IMR-90 (cell line): ENCODE results near the gene ASXL2. TPM values are rescaled to one million over a fixed set of nuclear protein-coding genes. Genes with fewer than 3 reads are reported as not detected.
A peak's percentile ranks its signal among the peaks of the same experiment; 100 is the strongest.

Experiments
- ATAC-seq: fragments of 200-7000 bp; cut with Tn5 transposase; 2 replicates; pipeline ENCODE4 v1.9.1; 2020; ENCODE audit warnings: low read depth, mild to moderate bottlenecking, moderate library complexity
- BruUV-seq: library from RNA; stranded (reverse); fragments of 400-500 nt; replicated peaks from 2 replicates; lab custom pipeline; 2021; lab: Mats Ljungman, UMichigan
- CTCF ChIA-PET: fragments of 300-600 bp; formaldehyde crosslinking; extraction: SDS; loops from one replicate; lab custom pipeline; 2021; ENCODE audit warnings: antibody characterized with exemption; lab: Yijun Ruan, JAX
- POLR2A ChIA-PET: fragments of 300-600 bp; sonication (Branson Sonifier 250); formaldehyde crosslinking; loops from one replicate; lab custom pipeline; 2022; ENCODE audit warnings: antibody characterized with exemption; ENCODE audit not compliant: unreplicated experiment; lab: Charles Lee
- DNase-seq: peaks from one replicate; pipeline ENCODE4 v3.0.0; 2013
- H2AFZ ChIP-seq: replicated peaks from 2 replicates; pipeline ENCODE3; 2013; ENCODE audit warnings: low read length, mild to moderate bottlenecking; ENCODE audit not compliant: poor library complexity
- H2AK5ac ChIP-seq: 2 replicates; pipeline ENCODE4 v1.6.1; 2013; ENCODE audit warnings: low read depth, low read length, inconsistent platforms
- H2AK9ac ChIP-seq: replicated peaks from 2 replicates; pipeline ENCODE3; 2013; ENCODE audit warnings: mild to moderate bottlenecking, low read depth, low read length, moderate library complexity; ENCODE audit not compliant: poor library complexity
- H2BK120ac ChIP-seq: 2 replicates; pipeline ENCODE4 v1.6.1; 2013; ENCODE audit warnings: low read depth, low read length, inconsistent platforms
- H2BK15ac ChIP-seq: 3 replicates; pipeline ENCODE4 v1.6.1; 2013; ENCODE audit warnings: low read depth, low read length, inconsistent platforms
- H2BK20ac ChIP-seq: 2 replicates; pipeline ENCODE4 v1.6.1; 2013; ENCODE audit warnings: low read depth, mild to moderate bottlenecking, inconsistent platforms, low read length, moderate library complexity
- H2BK5ac ChIP-seq: 2 replicates; pipeline ENCODE4 v1.6.1; 2013; ENCODE audit warnings: mild to moderate bottlenecking, low read depth, low read length, inconsistent platforms; ENCODE audit not compliant: poor library complexity, severe bottlenecking
- H3K14ac ChIP-seq: replicated peaks from 2 replicates; pipeline ENCODE4 v1.6.1; 2013; ENCODE audit warnings: low read depth, low read length, inconsistent platforms
- H3K18ac ChIP-seq: 2 replicates; pipeline ENCODE4 v1.6.1; 2013; ENCODE audit warnings: low read depth, low read length, control low read depth
- H3K23ac ChIP-seq: 2 replicates; pipeline ENCODE4 v1.6.1; 2013; ENCODE audit warnings: low read depth, low read length, inconsistent platforms
- H3K27ac ChIP-seq: 2 replicates; pipeline ENCODE4 v1.5.1; 2013; ENCODE audit warnings: mild to moderate bottlenecking, control low read depth, low read length; ENCODE audit not compliant: insufficient read depth
- H3K27me3 ChIP-seq: 2 replicates; pipeline ENCODE4 v1.6.1; 2013; ENCODE audit warnings: low read length; ENCODE audit not compliant: control insufficient read depth, insufficient read depth
- H3K36me3 ChIP-seq: 2 replicates; pipeline ENCODE4 v1.6.1; 2013; ENCODE audit warnings: low read length, mixed read lengths; ENCODE audit not compliant: control insufficient read depth, insufficient read depth
- H3K4ac ChIP-seq: 2 replicates; pipeline ENCODE4 v1.6.1; 2013; ENCODE audit warnings: low read depth, low read length, inconsistent platforms
- H3K4me1 ChIP-seq: 2 replicates; pipeline ENCODE4 v1.6.1; 2013; ENCODE audit warnings: low read length, mixed read lengths; ENCODE audit not compliant: control insufficient read depth, insufficient read depth
- H3K4me2 ChIP-seq: 2 replicates; pipeline ENCODE4 v1.6.1; 2013; ENCODE audit warnings: low read depth, mild to moderate bottlenecking, control low read depth, low read length, moderate library complexity
- H3K4me3 ChIP-seq: 2 replicates; pipeline ENCODE4 v1.5.1; 2013; ENCODE audit warnings: low read depth, mild to moderate bottlenecking, control low read depth, low read length, moderate library complexity; ENCODE audit not compliant: insufficient read depth
- H3K56ac ChIP-seq: 2 replicates; pipeline ENCODE4 v1.6.1; 2013; ENCODE audit warnings: low read length, inconsistent platforms; ENCODE audit not compliant: insufficient read depth; ENCODE audit errors: extremely low read depth
- H3K79me1 ChIP-seq, 2 experiments: 2 replicates each; pipeline ENCODE4 v1.6.1; 2013; ENCODE audit warnings: low read length in 2 of 2, inconsistent platforms in 1 of 2, low read depth in 1 of 2
- H3K9ac ChIP-seq: 2 replicates; pipeline ENCODE4 v1.6.1; 2013; ENCODE audit warnings: low read depth, low read length, control low read depth
- H3K9me1 ChIP-seq: 2 replicates; pipeline ENCODE4 v1.6.1; 2013; ENCODE audit warnings: low read length, inconsistent platforms; ENCODE audit not compliant: insufficient read depth
- H3K9me3 ChIP-seq: 2 replicates; pipeline ENCODE4 v1.6.1; 2013; ENCODE audit warnings: low read length; ENCODE audit not compliant: control insufficient read depth, insufficient read depth
- H4K20me1 ChIP-seq: 2 replicates; pipeline ENCODE4 v1.6.1; 2013; ENCODE audit warnings: low read length, inconsistent platforms; ENCODE audit not compliant: insufficient read depth
- H4K5ac ChIP-seq: 2 replicates; pipeline ENCODE4 v1.6.1; 2013; ENCODE audit warnings: mild to moderate bottlenecking, low read depth, low read length, control low read depth
- H4K8ac ChIP-seq, 2 experiments: 2 replicates each; pipeline ENCODE4 v1.6.1; 2013; ENCODE audit warnings: low read depth in 2 of 2, low read length in 2 of 2, control low read depth in 1 of 2, inconsistent platforms in 1 of 2
- H4K91ac ChIP-seq: 2 replicates; pipeline ENCODE4 v1.6.1; 2013; ENCODE audit warnings: low read depth, low read length, inconsistent platforms; ENCODE audit not compliant: insufficient read depth
- CEBPB ChIP-seq: IDR thresholded peaks from 2 replicates; pipeline ENCODE4 v1.6.1; 2012; ENCODE audit warnings: low read depth, low read length, improper control_type of control experiment
- CHD1 ChIP-seq: IDR thresholded peaks from 2 replicates; pipeline ENCODE4 v1.6.1; 2012; ENCODE audit warnings: low read depth, low read length, improper control_type of control experiment
- CTCF ChIP-seq: conservative IDR thresholded peaks from 2 replicates; pipeline ENCODE4 v1.5.1; 2012; ENCODE audit warnings: mild to moderate bottlenecking, low read depth, low read length, improper control_type of control experiment
- ELK1 ChIP-seq: fragments of 150-350 bp; IDR thresholded peaks from 2 replicates; pipeline ENCODE4 v1.6.1; 2016; ENCODE audit warnings: low read depth, mild to moderate bottlenecking, low read length, moderate library complexity, borderline replicate concordance
- FOS ChIP-seq: fragments of 150-350 bp; IDR thresholded peaks from 2 replicates; pipeline ENCODE4 v1.6.1; 2016; ENCODE audit warnings: low read depth, low read length
- MAFK ChIP-seq: IDR thresholded peaks from 2 replicates; pipeline ENCODE4 v1.6.1; 2012; ENCODE audit warnings: low read depth, low read length, improper control_type of control experiment
- MAZ ChIP-seq: IDR thresholded peaks from 2 replicates; pipeline ENCODE4 v1.6.1; 2012; ENCODE audit warnings: low read depth, mild to moderate bottlenecking, low read length, improper control_type of control experiment, moderate library complexity, borderline replicate concordance
- NFE2L2 ChIP-seq: fragments of 150-350 bp; IDR thresholded peaks from 2 replicates; pipeline ENCODE4 v1.6.1; 2016; ENCODE audit warnings: low read depth, mild to moderate bottlenecking, low read length
- POLR2A ChIP-seq: IDR thresholded peaks from 2 replicates; pipeline ENCODE4 v1.6.1; 2012; ENCODE audit warnings: mild to moderate bottlenecking, low read depth, low read length
- RCOR1 ChIP-seq: IDR thresholded peaks from 2 replicates; pipeline ENCODE4 v1.6.1; 2012; ENCODE audit warnings: mild to moderate bottlenecking, low read length, improper control_type of control experiment; ENCODE audit not compliant: insufficient replicate concordance
- RFX5 ChIP-seq: IDR thresholded peaks from 2 replicates; pipeline ENCODE4 v1.8.0; 2012; ENCODE audit warnings: low read depth, mild to moderate bottlenecking, low read length, moderate library complexity
- USF2 ChIP-seq: fragments of 150-350 bp; IDR thresholded peaks from 2 replicates; pipeline ENCODE4 v1.6.1; 2017; ENCODE audit warnings: mild to moderate bottlenecking, antibody characterized with exemption, low read length, low read depth
- WGBS, 2 experiments: methylation state at CpG; one replicate each; pipeline versions ENCODE4 v1.1.5 to v1.1.7; 2013; ENCODE audit warnings: missing lambda C conversion rate in 2 of 2; ENCODE audit not compliant: insufficient read length in 1 of 2; ENCODE audit errors: extremely low coverage in 2 of 2; 5-methylcytosine and 5-hydroxymethylcytosine counted together
- dilution Hi-C: fragments of 300-500 bp; cut with HindIII; formaldehyde crosslinking; loops from one replicate; pipeline ENCODE4 v1.14.3; 2018; ENCODE audit warnings: low sequenced_read_pairs; ENCODE audit not compliant: unreplicated experiment
- in situ Hi-C: fragments of 300-500 bp; cut with MboI; formaldehyde crosslinking; loops from 3 replicates; pipeline ENCODE4 v1.14.3; 2019; ENCODE audit warnings: low sequenced_read_pairs, inconsistent platforms, mixed read lengths
- intact Hi-C: fragments of 100-400 bp; cut with micrococcal nuclease; formaldehyde crosslinking; loops from 2 replicates; pipeline ENCODE4 v1.10.0; 2022
- polyA plus RNA-seq, 3 experiments: library from polyadenylated mRNA; depleted of rRNA; stranded (reverse); fragments of >200 nt; gene quantifications; 2 replicates each; pipeline ENCODE4 v1.2.3, GENCODE V29; 2012; ENCODE audit warnings: low replicate concordance in 1 of 3
- total RNA-seq: library from RNA; depleted of rRNA; stranded (reverse); fragments of >200 nt; gene quantifications from 2 replicates; pipeline ENCODE4 v1.2.3, GENCODE V29; 2012

Gene ASXL2
- total and polyA plus RNA-seq, 2 of the 4 experiments (the other 2 are of a cell fraction): 5.3 to 8.1 TPM

- BruUV-seq: no TSS peak
- Histone ChIP-seq H3K27me3 (no peaks in the 10 kb centered on the region), H3K79me1 (peaks cover 15 to 55% of the 10 kb centered on the region in 2 experiments; a peak in 3 of 4 replicates), H3K9me3 (no peaks in the 10 kb centered on the region), H4K8ac (no peak overlapping the region), H2BK15ac (no peak overlapping the region), H4K20me1 (peaks cover 16% of the 10 kb centered on the region; the same call in 1 of the 2 replicates), H2BK120ac (no peak overlapping the region), H2AFZ (no peak overlapping the region), H3K4me1 (peaks cover 3% of the 10 kb centered on the region; the same call in 1 of the 2 replicates), H4K5ac (no peak overlapping the region), H3K9me1 (0 out of 2 replicates have a peak, but pooled peaks cover 3% of the 10 kb centered on the region), H3K27ac (no peak overlapping the region), H4K91ac (no peak overlapping the region), H3K4me3 (no peak overlapping the region), H2BK5ac (no peak overlapping the region), H2BK20ac (no peak overlapping the region), H2AK5ac (no peak overlapping the region), H3K14ac (no peak overlapping the region), H2AK9ac (no peak overlapping the region), H3K4ac (no peak overlapping the region), H3K36me3 (peaks cover under 1% of the 10 kb centered on the region; the same call in 1 of the 2 replicates), H3K56ac (no peak overlapping the region), H3K18ac (no peak overlapping the region; the same call in 1 of the 2 replicates), H3K9ac (no peak overlapping the region), H3K4me2 (no peak overlapping the region; the same call in 1 of the 2 replicates), H3K23ac (no peak overlapping the region)
- ATAC-seq (peak; percentile 30), DNase-seq (peak; percentile 42)
- TF ChIP-seq RCOR1 (no peak), CTCF (no peak), NFE2L2 (no peak), MAZ (no peak), ELK1 (no peak), MAFK (no peak), CEBPB (no peak), FOS (no peak), POLR2A (no peak), USF2 (no peak), RFX5 (no peak), CHD1 (no peak)
- 100% methylated on average over 1 of the region's 1 CpG; no CpG with 5 or more reads in 1 of the 2 experiments for WGBS, 2 experiments
- in situ Hi-C loops: no loop called here
- ChIA-PET CTCF (no interaction called here), POLR2A (no interaction called here)
- intact Hi-C loops: no loop called here
- dilution Hi-C loops: no loop called here
These were observed 63.6 kb downstream of the ASXL2 start for GRCh38 chr2:25814681-25815080.
